Type B pancreatic cell (in vitro differentiated cells): ENCODE measurements around the gene AACS. TPM values are rescaled to one million over a fixed set of nuclear protein-coding genes. Genes with fewer than 3 reads are reported as not detected.

Experiments used
- DNase-seq: peaks from one replicate; pipeline ENCODE4 v3.0.0; 2021; ENCODE audit warnings: mixed read lengths; ENCODE audit not compliant: unreplicated experiment; ENCODE audit errors: extremely low spot score
- H3K27ac Mint-ChIP-seq: 2 replicates; pipeline ENCODE4 v1.8.0; 2021; ENCODE audit warnings: mild to moderate bottlenecking, mixed read lengths
- H3K27me3 Mint-ChIP-seq: 2 replicates; pipeline ENCODE4 v1.8.0; 2021; ENCODE audit warnings: mixed read lengths
- H3K36me3 Mint-ChIP-seq: 2 replicates; pipeline ENCODE4 v1.8.0; 2021; ENCODE audit warnings: mixed read lengths
- H3K4me1 Mint-ChIP-seq: one replicate; pipeline ENCODE4 v1.8.0; 2021; ENCODE audit warnings: mixed read lengths; ENCODE audit not compliant: unreplicated experiment
- H3K4me3 Mint-ChIP-seq: 2 replicates; pipeline ENCODE4 v1.8.0; 2021; ENCODE audit warnings: mild to moderate bottlenecking, mixed read lengths
- H3K9me3 Mint-ChIP-seq: 2 replicates; pipeline ENCODE4 v1.8.0; 2021; ENCODE audit warnings: mixed read lengths
- total RNA-seq: library from RNA; stranded (reverse); gene quantifications from 2 replicates; pipeline ENCODE4 v1.2.1, GENCODE V29; 2021; ENCODE audit warnings: low replicate concordance
- TF ChIP-seq, protein P1 (sequence below): fragments of 200-600 bp; sonication (generic); conservative IDR thresholded peaks from 2 replicates; pipeline ENCODE4 v1.5.0; 2021; ENCODE audit warnings: antibody characterized with exemption, mild to moderate bottlenecking

AACS gene
- total RNA-seq, 1 donor from 2014 or later: 37.1 TPM

DNA sequence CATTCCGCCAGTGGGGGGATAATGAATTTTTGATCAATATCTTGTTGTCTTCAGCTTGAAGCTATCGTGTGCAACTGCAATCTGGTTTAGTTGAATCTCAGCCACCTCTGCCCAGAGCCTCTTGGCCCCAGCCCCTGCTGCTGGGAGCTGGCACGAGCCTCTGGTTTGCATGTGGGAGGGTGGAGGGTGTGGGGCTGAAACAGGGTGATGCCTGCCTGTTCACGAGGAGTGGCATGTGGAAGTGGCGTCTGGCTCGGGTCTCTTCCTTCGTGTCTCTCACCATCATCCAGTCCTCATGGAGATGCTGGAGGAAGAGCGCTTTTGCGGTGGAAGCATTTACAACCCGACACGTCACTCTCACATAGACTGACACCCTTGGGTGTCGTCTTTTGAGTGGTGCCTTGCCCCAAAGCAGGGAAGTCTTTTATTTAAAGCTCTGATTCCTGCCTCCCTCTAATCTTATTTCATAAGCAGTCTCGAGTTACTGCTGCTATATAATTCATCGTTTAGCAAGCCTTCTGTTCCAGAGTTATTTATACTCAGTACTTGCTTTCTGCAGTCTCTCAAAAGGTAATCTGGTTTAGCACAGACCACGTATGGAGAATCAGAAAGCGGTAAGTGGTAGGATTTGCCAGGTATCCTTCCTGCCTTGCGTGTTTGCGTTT lies 64.5 kb downstream of the AACS start:
- TF ChIP-seq, protein P1, sequence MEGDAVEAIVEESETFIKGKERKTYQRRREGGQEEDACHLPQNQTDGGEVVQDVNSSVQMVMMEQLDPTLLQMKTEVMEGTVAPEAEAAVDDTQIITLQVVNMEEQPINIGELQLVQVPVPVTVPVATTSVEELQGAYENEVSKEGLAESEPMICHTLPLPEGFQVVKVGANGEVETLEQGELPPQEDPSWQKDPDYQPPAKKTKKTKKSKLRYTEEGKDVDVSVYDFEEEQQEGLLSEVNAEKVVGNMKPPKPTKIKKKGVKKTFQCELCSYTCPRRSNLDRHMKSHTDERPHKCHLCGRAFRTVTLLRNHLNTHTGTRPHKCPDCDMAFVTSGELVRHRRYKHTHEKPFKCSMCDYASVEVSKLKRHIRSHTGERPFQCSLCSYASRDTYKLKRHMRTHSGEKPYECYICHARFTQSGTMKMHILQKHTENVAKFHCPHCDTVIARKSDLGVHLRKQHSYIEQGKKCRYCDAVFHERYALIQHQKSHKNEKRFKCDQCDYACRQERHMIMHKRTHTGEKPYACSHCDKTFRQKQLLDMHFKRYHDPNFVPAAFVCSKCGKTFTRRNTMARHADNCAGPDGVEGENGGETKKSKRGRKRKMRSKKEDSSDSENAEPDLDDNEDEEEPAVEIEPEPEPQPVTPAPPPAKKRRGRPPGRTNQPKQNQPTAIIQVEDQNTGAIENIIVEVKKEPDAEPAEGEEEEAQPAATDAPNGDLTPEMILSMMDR: no peak
- no peaks in the 10 kb centered on the region for H3K9me3 Mint-ChIP-seq
- peaks cover 18% of the 10 kb centered on the region for H3K36me3 Mint-ChIP-seq
- H3K27me3 Mint-ChIP-seq: no peaks in the 10 kb centered on the region
- no peaks in the 10 kb centered on the region for H3K4me1 Mint-ChIP-seq
- no peak overlapping the region for H3K27ac Mint-ChIP-seq
- DNase-seq: no peak
- H3K4me3 Mint-ChIP-seq: no peak overlapping the region

DNA sequence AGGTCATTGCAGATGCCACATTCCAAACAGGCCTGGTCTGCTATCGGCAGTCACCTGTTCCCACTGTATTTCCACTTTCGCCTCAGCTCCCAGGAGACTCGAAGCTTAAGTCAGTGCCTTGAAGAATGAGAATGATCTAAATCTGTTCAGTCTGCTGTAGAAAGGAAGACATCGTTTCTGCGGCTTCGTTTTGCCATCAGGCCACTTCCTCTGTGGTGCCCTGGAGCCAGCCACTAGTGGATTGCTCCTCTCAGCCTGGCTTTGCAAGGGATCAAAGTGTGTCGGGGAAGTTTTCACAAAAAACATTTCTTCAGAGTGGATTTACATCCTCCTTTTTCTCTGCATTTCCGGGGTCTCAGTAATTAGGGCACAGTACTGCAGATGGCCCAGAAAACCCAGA lies 66.7 kb downstream of the AACS start:
- H3K27me3 Mint-ChIP-seq: no peaks in the 10 kb centered on the region
- no peak for DNase-seq
- H3K27ac Mint-ChIP-seq: no peak overlapping the region
- H3K36me3 Mint-ChIP-seq: peaks cover 17% of the 10 kb centered on the region
- H3K4me3 Mint-ChIP-seq: no peak overlapping the region
- no peaks in the 10 kb centered on the region for H3K9me3 Mint-ChIP-seq
- TF ChIP-seq, protein P1: no peak
- H3K4me1 Mint-ChIP-seq: no peaks in the 10 kb centered on the region

DNA sequence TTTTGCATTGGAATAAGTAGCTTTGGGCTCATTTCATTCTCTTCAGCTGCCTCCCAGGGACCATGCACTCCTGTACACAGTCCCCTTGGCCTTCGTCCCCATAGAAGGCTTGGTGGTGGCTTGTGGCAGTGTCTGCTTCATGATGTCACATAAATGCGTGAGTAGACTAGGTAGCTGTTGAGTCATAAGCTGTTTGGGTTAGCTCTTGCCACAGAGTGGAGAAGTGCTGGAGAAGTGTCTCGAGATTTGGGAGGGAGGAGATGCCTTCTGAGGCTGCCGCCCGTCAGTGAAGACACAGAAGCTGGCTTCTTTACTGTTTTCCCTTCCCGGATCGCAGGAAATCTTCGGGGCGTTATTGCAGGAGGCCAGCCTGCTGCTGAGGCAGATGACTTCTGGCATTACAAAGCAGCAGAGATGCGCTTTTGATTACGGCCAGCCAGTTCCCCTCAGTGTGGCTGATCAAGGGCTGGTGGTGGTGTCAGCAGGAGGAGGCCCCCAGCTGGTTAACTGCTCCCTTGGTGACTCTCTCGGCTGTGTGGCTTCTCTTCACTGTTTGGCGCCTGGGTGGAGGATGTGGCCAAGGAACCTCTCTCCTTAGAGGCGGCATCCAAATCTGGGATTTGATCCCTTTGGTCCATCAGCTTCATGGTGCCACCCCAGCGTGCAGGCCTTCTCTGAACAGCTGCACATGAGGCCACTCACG lies 67.6 kb downstream of the AACS start:
- Mint-ChIP-seq H3K27me3 (no peaks in the 10 kb centered on the region), H3K4me1 (peaks cover 5% of the 10 kb centered on the region), H3K4me3 (no peak overlapping the region), H3K9me3 (no peaks in the 10 kb centered on the region), H3K36me3 (peaks cover 17% of the 10 kb centered on the region), H3K27ac (no peak overlapping the region)
- DNase-seq: no peak
- TF ChIP-seq, protein P1: no peak

DNA sequence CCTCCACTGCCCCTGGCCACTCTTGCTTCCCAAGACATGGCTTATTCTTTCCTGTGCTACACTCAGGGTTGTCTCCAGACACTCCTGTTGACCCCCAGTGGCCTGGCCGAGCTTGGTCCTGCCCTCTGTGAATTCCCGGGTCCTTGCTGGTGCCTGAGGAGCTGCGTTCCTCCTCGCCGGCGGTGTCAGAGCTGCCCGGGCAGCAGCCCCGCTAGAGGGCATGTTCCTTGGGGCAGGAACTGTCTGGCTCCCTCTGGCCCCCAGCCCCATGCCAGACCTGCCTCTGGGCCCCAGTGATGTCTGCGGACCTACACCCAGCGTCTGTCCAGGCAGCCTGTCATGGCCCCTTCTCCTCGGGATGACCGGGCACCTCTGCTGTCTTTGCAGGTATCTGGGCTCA lies 68.4 kb downstream of the AACS start:
- TF ChIP-seq, protein P1: no peak
- no peak for DNase-seq
- Mint-ChIP-seq H3K27ac (no peak overlapping the region), H3K36me3 (peaks cover 20% of the 10 kb centered on the region), H3K9me3 (no peaks in the 10 kb centered on the region), H3K27me3 (no peaks in the 10 kb centered on the region), H3K4me1 (peaks cover 11% of the 10 kb centered on the region), H3K4me3 (no peak overlapping the region)

DNA sequence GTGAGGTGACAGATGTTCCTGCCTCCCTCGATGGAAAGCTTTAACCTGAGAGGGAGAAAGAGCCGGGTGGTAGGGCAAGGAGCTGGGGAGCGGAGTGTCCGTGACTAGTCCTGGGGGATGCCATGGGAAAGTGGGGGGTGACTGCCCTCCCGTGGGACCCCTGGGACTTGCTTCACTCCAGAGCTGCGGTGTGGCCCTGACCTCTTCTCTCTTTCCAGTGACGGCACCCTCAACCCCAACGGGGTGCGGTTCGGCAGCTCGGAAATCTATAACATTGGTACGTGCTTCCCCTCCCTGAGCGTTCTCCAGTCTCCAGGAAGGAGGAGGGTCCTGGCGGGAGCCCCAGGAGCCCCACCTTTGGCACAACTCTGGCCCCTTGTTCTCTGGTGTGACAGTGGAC lies 69.3 kb downstream of the AACS start:
- Mint-ChIP-seq H3K27me3 (no peaks in the 10 kb centered on the region), H3K27ac (no peak overlapping the region), H3K9me3 (no peaks in the 10 kb centered on the region), H3K36me3 (peaks cover 16% of the 10 kb centered on the region), H3K4me1 (peaks cover 11% of the 10 kb centered on the region), H3K4me3 (no peak overlapping the region)
- TF ChIP-seq, protein P1: no peak
- no peak for DNase-seq
